Osteoblast (primary cell): ENCODE data around the gene RTP2. TPM values are rescaled to one million over a fixed set of nuclear protein-coding genes. Genes with fewer than 3 reads are reported as not detected.

Experiments
- DNase-seq: peaks from one replicate; pipeline ENCODE4 v3.0.0; 2011; ENCODE audit warnings: low spot score, mixed read lengths; ENCODE audit not compliant: insufficient read length; ENCODE audit errors: missing footprints
- H2AFZ ChIP-seq: 2 replicates; pipeline ENCODE4 v1.6.0; 2011; ENCODE audit warnings: mild to moderate bottlenecking, low read length
- H3K27ac ChIP-seq: 2 replicates; pipeline ENCODE4 v1.5.1; 2011; ENCODE audit warnings: mild to moderate bottlenecking, low read depth, low read length, moderate library complexity
- H3K27me3 ChIP-seq: 2 replicates; pipeline ENCODE4 v1.6.0; 2012; ENCODE audit warnings: mild to moderate bottlenecking, control low read depth, inconsistent platforms, low read length, moderate library complexity; ENCODE audit not compliant: insufficient read depth
- H3K36me3 ChIP-seq: 2 replicates; pipeline ENCODE4 v1.5.1; 2011; ENCODE audit warnings: mild to moderate bottlenecking, low read length, control low read depth, moderate library complexity; ENCODE audit not compliant: insufficient read depth
- H3K4me1 ChIP-seq: 2 replicates; pipeline ENCODE4 v1.5.1; 2011; ENCODE audit warnings: mild to moderate bottlenecking, low read length, control low read depth, moderate library complexity; ENCODE audit not compliant: insufficient read depth
- H3K4me2 ChIP-seq: 2 replicates; pipeline ENCODE4 v1.6.0; 2011; ENCODE audit warnings: mild to moderate bottlenecking, low read length; ENCODE audit not compliant: insufficient read depth
- H3K4me3 ChIP-seq: fragments of 200-600 bp; sonication (generic); 3 replicates; pipeline ENCODE4 v1.5.1; 2012; ENCODE audit warnings: mild to moderate bottlenecking, low read length, inconsistent platforms; ENCODE audit not compliant: insufficient read depth
- H3K79me2 ChIP-seq: 2 replicates; pipeline ENCODE4 v1.6.0; 2012; ENCODE audit warnings: mild to moderate bottlenecking, low read length, control low read depth, inconsistent platforms; ENCODE audit not compliant: insufficient read depth
- H3K9me3 ChIP-seq: 2 replicates; pipeline ENCODE4 v1.5.1; 2011; ENCODE audit warnings: low read depth, low read length, control low read depth
- H4K20me1 ChIP-seq: 2 replicates; pipeline ENCODE4 v1.6.0; 2012; ENCODE audit warnings: mild to moderate bottlenecking, low read length, control low read depth; ENCODE audit not compliant: insufficient read depth
- total RNA-seq: library from RNA; depleted of rRNA; stranded (reverse); fragments of >200 nt; gene quantifications from 2 replicates; pipeline ENCODE4 v1.2.3, GENCODE V29; 2012
- TF ChIP-seq, protein P1 (sequence below): IDR thresholded peaks from 2 replicates; pipeline ENCODE4 v1.5.1; 2011; ENCODE audit warnings: mild to moderate bottlenecking, low read depth, low read length, moderate library complexity; ENCODE audit errors: extremely low read depth

Gene RTP2
- total RNA-seq, 1 donor, result not detected

DNA sequence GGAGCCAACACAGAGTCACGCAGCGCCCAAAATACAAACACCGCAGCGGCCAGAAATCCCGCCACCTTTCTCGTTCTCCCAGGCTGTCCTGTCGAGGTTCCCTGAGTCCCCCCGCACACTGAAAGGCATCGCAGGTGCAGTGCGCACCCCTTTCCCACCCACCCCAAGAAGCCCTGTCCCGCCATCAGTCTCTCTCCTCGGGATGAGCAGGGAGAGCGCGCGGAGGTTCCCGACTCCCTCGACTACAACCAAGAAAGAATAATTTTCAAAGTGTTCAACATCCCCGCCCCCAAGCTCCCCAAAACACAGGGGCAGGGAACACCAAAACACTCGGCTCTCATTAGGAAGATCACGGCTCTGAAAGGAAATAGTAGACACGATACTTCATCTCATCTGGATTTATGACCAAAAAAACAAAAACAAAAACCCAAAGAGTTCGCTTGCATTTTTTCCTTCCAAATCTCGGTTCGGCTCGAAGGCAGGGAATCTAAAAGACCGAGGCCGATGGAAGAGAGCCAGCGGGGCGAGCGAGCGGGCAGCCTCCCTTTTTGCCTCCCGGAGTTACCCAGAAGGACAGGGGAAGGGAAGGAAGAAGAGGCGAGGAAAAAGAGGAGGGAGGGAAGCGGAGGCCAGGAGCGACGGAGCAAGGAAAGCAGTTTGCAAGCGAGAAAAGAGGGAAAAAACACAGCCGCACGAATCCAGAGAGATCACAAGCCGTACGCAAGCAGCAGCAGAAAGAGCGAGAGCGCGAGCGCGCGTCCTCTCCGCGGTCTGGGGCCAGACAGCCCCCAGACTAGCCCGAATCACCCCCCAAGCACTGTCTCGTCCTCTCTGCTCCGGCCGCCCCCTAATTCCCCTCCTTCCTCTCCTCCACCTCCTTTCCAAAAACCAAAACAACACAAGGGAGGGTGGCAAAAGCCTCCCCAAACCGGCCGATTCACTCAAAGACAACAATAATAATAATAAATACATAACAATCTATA is 42.1 kb upstream of the RTP2 start:
- DNase-seq, result peak; percentile 71
- H3K4me1 ChIP-seq, result peaks cover 39% of the 10 kb centered on the region
- H4K20me1 ChIP-seq, result peaks cover 9% of the 10 kb centered on the region
- peak overlapping the region; percentile 93 for H3K4me3 ChIP-seq
- TF ChIP-seq, protein P1, sequence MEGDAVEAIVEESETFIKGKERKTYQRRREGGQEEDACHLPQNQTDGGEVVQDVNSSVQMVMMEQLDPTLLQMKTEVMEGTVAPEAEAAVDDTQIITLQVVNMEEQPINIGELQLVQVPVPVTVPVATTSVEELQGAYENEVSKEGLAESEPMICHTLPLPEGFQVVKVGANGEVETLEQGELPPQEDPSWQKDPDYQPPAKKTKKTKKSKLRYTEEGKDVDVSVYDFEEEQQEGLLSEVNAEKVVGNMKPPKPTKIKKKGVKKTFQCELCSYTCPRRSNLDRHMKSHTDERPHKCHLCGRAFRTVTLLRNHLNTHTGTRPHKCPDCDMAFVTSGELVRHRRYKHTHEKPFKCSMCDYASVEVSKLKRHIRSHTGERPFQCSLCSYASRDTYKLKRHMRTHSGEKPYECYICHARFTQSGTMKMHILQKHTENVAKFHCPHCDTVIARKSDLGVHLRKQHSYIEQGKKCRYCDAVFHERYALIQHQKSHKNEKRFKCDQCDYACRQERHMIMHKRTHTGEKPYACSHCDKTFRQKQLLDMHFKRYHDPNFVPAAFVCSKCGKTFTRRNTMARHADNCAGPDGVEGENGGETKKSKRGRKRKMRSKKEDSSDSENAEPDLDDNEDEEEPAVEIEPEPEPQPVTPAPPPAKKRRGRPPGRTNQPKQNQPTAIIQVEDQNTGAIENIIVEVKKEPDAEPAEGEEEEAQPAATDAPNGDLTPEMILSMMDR, result no peak
- no peak overlapping the region for H2AFZ ChIP-seq
- H3K27ac ChIP-seq, result peak overlapping the region; percentile 100
- H3K4me2 ChIP-seq, result peak overlapping the region; percentile 100
- H3K79me2 ChIP-seq, result peaks cover 46% of the 10 kb centered on the region
- H3K36me3 ChIP-seq, result no peaks in the 10 kb centered on the region
- H3K9me3 ChIP-seq, result no peaks in the 10 kb centered on the region
- no peaks in the 10 kb centered on the region for H3K27me3 ChIP-seq

DNA sequence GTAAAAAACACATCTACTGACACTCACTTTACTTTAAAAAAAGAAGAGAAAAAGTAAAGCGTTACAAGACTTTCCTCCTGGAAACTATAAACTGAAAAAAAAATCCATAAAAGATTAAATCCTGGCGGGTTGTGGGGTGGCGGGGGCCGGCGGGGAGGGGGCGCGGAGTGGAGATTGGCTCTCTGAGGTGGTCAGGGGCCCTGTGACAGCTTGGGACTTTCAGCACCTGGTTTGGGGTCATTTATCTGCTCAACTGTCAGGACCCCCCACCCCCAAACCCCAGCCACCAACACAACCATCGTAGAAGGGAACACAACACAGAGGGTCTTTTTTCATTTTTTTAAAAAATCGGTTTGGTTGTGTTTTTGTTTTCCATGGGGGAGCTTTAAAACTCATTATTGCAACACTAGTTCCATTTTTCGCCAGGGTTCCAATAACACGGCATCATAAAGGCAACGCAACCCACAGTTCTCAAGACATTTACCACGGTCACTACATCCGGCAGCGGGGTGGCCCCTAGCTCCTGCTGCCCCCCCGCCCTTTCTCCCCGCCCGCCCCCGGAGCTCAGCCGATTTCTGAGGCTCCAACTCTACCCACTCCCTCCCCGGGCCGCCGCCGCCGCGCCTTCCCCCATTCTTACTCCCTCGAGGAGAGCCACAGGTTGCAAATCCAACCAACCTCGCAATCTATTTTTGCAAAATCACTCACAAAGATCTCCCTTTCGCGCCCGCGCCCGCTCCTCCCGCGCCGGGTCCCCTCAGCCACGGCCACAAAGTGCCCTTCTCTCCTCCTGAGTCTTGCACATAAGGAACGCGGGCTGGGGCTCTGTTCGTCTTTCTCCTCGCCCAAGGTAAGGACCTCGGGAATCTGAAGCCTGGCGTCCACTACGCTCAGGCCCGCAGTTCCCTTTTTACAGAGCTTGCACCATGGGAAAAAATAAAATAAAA is 41.1 kb upstream of the RTP2 start:
- Histone ChIP-seq H3K4me3 (peak overlapping the region; percentile 93), H4K20me1 (peaks cover 12% of the 10 kb centered on the region), H3K4me2 (peak overlapping the region; percentile 100), H2AFZ (no peak overlapping the region), H3K36me3 (no peaks in the 10 kb centered on the region), H3K27ac (peak overlapping the region; percentile 100), H3K27me3 (no peaks in the 10 kb centered on the region), H3K79me2 (peaks cover 54% of the 10 kb centered on the region), H3K4me1 (peaks cover 42% of the 10 kb centered on the region), H3K9me3 (no peaks in the 10 kb centered on the region)
- TF ChIP-seq, protein P1, result no peak
- peak; percentile 71 for DNase-seq

DNA sequence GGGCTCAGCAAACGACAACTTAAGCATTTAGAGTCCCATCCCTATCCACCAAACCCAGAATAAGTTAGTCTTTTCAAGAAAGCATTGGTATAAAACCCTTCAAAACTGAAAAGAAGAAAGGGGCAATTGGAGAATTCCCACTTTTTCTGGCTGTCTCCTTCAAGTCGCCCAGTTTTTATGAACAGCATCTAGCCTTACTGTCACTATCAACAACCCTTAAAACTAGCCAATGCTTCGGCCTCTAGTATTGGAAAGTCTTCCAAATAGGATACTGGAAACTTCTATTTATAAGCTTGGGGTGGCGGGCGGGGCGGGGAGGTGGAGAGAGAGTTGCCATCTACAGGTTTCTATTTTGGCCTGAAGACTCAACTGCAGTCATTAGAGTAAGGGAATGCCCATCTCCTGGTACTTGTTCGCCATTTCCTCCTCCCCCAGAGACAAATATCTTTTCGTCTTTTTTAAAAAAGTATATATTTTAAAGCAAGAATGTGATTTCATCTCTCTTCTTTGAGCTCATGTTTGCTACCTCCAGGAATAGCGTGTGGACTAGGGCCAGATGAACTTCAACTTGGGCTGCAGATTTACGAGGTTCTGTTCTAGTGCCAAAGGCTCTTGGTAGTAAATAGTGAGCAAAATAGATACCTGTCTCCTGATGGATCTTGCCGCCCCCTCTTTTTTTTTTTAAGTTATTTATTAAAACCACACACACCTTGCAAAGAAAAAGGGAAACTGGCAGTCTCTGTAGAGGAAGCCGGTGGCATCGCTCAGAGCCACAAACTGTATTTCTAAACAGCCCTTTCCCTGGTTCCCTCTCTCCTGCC is 40.2 kb upstream of the RTP2 start:
- TF ChIP-seq, protein P1, result no peak
- peaks cover 37% of the 10 kb centered on the region for H3K4me1 ChIP-seq
- peaks cover 63% of the 10 kb centered on the region for H3K79me2 ChIP-seq
- peak overlapping the region; percentile 100 for H3K4me2 ChIP-seq
- H2AFZ ChIP-seq, result no peak overlapping the region
- no peaks in the 10 kb centered on the region for H3K36me3 ChIP-seq
- no peaks in the 10 kb centered on the region for H3K27me3 ChIP-seq
- H3K9me3 ChIP-seq, result no peaks in the 10 kb centered on the region
- peaks cover 12% of the 10 kb centered on the region for H4K20me1 ChIP-seq
- no peak for DNase-seq
- peak overlapping the region; percentile 93 for H3K4me3 ChIP-seq
- H3K27ac ChIP-seq, result peak overlapping the region; percentile 100
